Measurements from ENCODE around the gene INHBB.

INHBB gene

GRCh38 chr2:120374821-120375220 lies 28.9 kb downstream of the INHBB start:
- TF ChIP-seq CTCF (IDR thresholded peaks at IDR 0.05), result no peak
- no peak overlapping the region for H3K27ac ChIP-seq
- DNase-seq (ENCODE audit: low spot score), result no peak
- no peak overlapping the region for H3K4me3 ChIP-seq

GRCh38 chr2:120375251-120376020 lies 29.5 kb downstream of the INHBB start:
- DNase-seq (ENCODE audit: low spot score), result no peak
- no peak overlapping the region for H3K4me3 ChIP-seq
- no peak for TF ChIP-seq CTCF (IDR thresholded peaks at IDR 0.05)

GRCh38 chr2:120376101-120376500 lies 30.2 kb downstream of the INHBB start:
- DNase-seq (ENCODE audit: low spot score), result no peak
- no peak overlapping the region for H3K27ac ChIP-seq
- TF ChIP-seq CTCF (IDR thresholded peaks at IDR 0.05), result no peak
- no peak overlapping the region for H3K4me3 ChIP-seq

More at GRCh38 chr2:120375251-120376020, 29.5 kb downstream of the INHBB start:
- H3K27ac ChIP-seq, result no peak overlapping the region

GRCh38 chr2:120376679-120377640 lies 31.0 kb downstream of the INHBB start:
- Histone ChIP-seq H3K27ac (no peak overlapping the region), H3K4me3 (no peak overlapping the region)
- no peak for TF ChIP-seq CTCF (IDR thresholded peaks at IDR 0.05)
- no peak for DNase-seq (ENCODE audit: low spot score)

- DNase-seq (ENCODE audit: low spot score), result no peak
- no peak for TF ChIP-seq CTCF (IDR thresholded peaks at IDR 0.05)
- H3K4me3 ChIP-seq, result no peak overlapping the region
- H3K27ac ChIP-seq, result no peak overlapping the region
Observed at GRCh38 chr2:120378605-120379004, 32.7 kb downstream of the INHBB start.

- no peak for TF ChIP-seq CTCF (IDR thresholded peaks at IDR 0.05)
- H3K27ac ChIP-seq, result no peak overlapping the region
- no peak for DNase-seq (ENCODE audit: low spot score)
- H3K4me3 ChIP-seq, result no peak overlapping the region
Observed at GRCh38 chr2:120379916-120380893, 34.3 kb downstream of the INHBB start.

Data from coronary artery (tissue), 2 donors.